Middle frontal gyrus (tissue), 1 donor: ENCODE data around the gene PLOD1.
"Not testable (repeated sequence)": the region's sequence is repeated elsewhere in the genome, so short reads cannot be mapped to it uniquely, and the experiment has no call there.

Source experiments
- DNase-seq: peaks from one replicate; pipeline ENCODE4 v3.0.0-alpha.2; 2015; ENCODE audit warnings: low spot score; ENCODE audit errors: extremely low spot score

Gene PLOD1

GRCh38 chr1:12005488-12006166, 71.1 kb downstream of the PLOD1 start:
- no peak for DNase-seq

DNA sequence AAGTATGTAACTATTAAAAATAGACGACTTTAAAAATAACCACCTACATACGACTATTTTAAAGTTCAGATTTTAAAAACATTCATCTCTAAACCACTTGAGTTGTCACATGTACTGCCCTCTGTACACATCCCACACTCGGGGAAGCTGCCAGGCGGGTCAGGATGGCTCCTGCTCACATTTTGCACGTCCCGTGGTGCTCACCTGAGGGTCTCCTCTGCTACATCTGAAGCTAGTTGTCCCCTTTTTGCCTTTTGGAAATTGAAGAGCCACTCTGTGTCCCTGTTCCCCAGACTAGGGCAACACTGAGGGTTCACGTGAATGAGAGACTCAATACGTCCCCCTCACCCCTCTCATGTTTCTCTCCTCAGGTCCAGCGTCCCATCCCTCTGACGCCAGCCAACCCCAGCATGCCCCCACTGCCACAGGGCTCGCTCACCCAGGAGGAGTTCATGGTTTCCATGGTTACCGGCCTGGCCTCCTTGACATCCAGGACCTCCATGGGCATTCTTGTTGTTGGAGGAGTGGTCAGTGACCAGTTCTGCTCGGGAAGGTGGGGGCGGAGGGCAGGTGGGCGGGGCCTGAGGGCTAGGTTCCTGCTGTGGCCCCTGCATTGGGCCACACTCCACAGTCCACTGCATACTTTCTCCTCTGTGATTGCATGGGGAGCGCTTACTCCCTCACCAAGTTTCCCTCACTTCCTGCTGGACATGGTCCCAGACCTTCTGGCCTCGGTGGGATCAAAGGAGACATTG, 71.8 kb downstream of the PLOD1 start:
- no peak for DNase-seq

GRCh38 chr1:12007204-12007603, 72.7 kb downstream of the PLOD1 start:
- DNase-seq = no peak

GRCh38 chr1:12008355-12008754, 73.8 kb downstream of the PLOD1 start:
- DNase-seq = not testable (repeated sequence)

DNA sequence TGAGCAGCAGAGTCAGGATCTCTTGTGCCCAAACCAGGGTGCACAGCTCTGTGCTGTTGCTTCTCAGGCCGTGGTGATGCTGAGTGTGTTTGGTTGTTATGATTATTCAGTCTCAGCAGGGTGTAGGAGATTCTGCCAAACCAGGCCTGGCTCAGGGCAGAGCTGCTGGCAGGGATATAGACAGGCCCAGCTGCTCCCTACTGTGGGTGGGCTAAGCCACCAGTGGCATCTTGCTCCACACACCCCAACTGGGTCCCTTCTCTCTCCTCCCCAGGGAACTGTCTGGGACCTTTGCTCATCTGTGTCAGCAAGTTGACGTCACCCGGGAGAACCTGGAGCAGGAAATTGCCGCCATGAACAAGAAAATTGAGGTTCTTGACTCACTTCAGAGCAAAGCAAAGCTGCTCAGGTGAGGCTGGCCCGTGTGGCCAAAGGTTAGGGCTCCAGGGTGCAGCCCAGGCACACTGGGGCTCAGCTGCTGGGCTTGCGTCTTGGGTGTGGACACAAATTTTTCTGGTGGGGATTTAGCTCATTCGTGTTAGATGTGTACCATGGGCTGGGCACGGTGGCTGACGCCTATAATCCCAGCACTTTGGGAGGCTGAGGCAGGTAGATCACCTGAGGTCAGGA, 74.9 kb downstream of the PLOD1 start:
- no peak for DNase-seq

DNA sequence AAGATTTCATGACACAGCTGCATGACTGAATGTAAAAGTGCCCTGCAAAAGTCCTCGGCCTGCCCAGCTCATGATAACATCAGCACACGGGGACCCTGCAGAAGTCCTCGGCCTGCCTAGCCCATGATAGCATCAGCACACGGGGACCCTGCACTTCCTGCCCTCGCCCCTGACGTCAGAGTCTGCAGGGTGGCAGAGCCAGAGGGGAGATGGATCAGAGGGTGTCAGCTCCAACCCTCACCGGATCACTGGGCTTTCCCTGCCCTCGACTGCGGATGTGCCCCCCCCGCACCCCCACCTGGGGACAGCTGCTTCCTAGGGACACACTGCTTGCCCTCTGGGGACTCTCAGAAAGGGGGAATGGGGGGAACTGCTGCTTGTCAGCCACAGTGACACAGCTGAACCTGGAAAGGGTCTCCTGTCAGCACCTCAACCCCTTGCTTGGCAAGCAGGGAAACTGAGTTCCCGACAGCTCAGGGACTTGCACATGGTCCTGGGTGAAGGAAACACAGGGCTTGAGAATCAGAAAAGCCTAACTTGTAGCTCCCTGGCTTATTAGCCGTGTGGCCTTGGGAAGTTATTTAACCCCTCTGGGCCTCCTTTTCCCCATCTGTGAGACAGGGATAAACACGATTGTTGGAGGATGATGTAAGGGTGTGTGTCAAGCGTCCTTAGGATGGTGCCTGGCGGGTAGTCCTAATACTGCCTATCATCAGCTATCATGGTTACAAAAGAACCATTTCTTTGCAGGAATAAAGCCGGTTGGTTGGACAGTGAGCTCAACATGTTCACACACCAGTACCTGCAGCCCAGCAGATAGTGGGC, 76.4 kb downstream of the PLOD1 start:
- no peak for DNase-seq

DNA sequence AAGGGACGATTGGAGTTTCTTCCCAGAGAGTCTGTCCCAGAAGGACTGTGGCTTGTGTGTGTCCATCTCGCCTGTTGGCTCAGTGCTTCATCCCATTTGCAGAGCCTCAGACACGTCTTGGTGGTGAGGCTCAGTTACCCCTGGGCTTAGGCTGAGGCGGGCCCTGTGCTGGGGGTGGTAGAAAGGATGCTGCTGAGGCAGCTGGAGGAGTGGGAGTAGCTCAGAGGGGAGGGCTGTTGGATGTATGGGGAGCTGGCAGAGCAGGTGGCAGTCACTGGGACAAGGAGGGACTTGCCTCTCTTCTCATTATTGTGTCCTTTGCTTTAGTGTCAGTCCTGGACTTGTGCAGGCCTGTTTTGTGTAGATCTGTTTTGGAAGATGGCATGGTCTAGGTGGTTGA, 77.5 kb downstream of the PLOD1 start:
- DNase-seq = no peak

- no peak for DNase-seq
Observed at GRCh38 chr1:12012560-12013316, 78.2 kb downstream of the PLOD1 start.

DNA sequence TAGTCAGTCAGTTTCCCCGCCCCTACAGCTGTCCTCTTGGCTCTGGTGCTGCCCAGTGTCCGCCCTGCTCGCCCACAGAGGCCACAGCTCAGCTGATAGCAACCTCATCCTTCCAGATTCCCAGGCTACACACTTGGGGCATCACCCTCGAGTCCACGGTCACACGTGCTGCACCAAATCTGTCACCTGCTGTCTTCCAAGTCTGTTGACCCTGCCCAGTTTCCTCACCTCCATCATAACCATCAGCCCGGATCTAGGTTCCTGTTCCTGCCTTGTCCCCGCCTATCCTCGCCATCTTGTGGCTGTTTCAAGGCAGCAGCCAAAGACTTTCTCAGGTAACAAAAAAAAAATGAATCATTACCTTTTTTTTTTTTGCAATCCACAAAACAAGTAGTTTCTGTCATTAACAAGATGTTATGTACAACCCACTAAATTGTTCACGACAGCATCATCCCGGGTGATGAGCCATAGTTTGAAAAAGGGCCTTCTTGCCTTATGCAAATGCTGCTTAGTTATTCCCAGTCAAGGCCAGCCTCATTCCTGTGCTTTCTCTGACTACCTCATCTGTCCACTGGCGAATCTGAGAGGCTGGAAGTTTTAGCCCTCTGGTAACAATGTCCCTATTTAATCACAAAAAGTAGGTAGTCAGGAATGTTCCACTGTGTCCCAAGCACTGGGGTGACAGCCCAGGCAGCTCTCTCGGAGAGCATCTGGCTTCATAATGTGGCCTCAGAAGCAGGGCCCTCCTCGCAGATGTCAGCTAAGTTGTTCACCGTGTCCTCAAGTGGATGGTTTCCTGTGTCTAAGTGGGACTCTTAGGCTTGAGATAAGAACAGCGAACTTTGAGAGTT, 79.8 kb downstream of the PLOD1 start:
- no peak for DNase-seq

- no peak for DNase-seq
Observed at GRCh38 chr1:12015001-12015491, 80.5 kb downstream of the PLOD1 start.

DNA sequence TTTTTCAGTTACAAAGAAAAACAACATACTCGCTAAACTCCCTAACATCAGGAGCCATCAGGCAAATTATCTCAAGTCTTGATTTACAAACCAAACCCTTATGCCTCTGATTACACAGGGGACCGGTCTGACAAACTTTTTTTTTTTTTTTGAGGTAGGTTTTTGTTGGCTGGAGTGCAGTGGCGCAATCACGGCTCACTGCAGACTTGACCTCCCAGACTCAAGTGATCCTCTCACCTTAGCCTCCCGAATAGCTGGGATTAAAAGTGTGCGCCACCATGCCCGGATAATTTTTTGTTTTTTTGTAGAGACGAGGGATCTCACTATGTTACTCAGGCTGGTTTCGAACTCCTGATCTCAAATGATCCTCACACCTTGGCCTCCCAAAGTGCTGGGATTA, 81.0 kb downstream of the PLOD1 start:
- no peak for DNase-seq

- no peak for DNase-seq
Observed at GRCh38 chr1:12016182-12016581, 81.7 kb downstream of the PLOD1 start.

DNA sequence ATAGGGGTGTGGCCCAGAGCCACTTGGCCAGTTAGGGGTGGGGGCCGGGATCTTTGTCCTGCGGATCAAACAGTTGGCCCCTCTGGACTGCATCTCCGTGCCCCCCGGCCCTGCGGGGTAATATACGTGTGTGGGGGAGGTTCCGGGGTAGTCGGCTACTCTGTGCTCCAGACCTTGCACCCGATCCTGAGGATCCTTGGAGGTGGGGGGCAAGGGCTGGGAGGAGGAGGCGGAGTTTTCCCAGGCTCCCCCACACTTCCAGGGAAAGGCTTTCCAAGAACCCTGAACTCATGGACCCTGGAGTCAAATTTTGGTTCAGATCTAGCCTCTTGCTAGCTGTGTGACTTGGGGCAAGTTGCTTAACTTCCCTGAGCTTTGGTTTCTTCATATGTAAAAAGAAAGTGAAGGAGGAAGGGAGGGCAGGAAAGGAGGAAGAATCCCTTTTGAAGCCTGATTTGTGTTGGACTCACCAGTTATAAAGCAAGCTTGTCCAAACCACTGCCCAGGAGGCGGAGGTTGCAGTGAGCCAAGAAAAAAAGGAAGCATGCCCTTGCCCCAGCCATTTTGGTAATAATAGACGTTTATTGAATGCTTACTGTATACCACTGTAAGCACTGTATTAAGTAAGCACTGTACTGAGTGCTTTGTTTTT, 85.5 kb downstream of the PLOD1 start:
- DNase-seq = no peak

DNA sequence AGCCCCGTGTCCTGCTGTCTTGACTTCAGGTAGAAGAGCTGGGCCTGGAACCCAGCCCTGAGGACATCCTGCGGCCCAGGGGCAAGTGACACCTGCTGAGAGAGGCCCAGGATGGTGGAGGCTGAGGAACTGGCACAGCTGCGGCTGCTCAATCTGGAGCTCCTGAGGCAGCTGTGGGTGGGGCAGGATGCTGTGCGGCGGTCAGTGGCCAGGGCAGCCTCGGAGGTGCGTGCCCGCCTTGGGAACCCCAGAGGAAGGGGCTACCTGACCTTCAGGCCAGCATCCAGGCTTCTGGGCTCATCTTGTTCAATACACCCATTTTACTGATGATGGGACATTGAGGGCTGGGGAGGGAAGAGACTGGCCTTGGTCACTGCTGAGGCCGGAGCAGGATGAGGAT, 87.1 kb downstream of the PLOD1 start:
- DNase-seq = no peak

DNA sequence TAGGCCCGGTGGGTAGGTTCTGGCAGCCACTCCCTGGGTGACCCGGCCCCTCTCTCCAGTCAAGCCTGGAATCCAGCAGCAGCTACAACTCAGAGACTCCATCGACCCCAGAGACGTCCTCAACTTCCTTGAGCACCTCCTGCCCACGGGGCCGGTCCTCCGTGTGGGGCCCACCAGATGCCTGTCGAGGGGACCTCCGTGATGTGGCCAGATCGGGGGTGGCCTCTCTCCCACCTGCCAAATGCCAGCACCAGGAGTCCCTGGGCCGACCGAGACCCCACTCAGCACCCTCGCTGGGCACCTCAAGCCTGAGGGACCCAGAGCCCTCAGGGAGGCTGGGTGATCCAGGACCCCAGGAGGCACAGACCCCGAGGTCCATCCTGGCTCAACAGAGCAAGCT, 87.5 kb downstream of the PLOD1 start:
- DNase-seq = no peak
